PC-3 (cell line): ENCODE data around the gene NSMF.

ENCODE experiments used
- EZH2 ChIP-seq: fragments of 300-600 bp; sonication (generic); IDR thresholded peaks from one replicate; pipeline ENCODE4 v1.6.1; 2017; ENCODE audit warnings: antibody characterized with exemption, mild to moderate bottlenecking, low read length; ENCODE audit not compliant: unreplicated experiment
- TF ChIP-seq, protein P1 (sequence below): fragments of 300-600 bp; sonication (generic); conservative IDR thresholded peaks from 2 replicates; pipeline ENCODE4 v1.5.1; 2017; ENCODE audit warnings: antibody characterized with exemption, low read depth, mild to moderate bottlenecking, low read length

DNA sequence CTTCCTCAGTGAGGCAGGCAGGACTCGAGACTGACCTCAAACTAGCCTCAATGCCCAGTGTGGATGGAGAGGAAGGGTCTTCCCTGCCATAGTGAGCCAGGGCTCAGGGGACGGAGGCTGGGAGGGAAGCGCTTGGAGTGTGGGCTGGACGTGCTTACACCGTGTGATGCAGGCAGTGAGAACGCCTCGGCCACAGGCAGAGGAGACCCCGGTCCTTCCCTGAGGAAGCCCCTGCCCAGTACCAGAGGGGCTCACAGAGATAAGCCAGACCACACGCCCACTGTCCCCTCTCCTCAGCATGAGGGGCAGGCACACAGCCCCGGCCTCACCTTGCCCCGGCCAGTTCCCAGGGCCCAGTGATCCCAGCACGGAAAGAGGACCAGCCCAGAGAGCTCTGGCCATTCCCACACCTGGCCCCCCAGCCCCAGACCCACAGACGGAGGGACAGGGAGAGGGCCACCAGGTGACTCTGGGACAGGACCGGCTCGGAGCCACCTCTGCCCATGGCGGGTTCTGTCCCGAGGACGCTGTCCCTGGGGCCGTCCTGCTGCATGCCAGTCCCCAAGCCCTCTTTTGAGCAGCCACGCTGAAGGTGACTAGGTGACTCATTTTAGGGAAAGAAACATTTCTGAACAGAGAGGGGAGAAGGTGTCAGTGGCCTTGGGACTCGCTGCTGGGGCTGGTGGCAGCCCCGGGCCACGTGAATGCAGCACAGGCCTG lies 6.0 kb upstream of the NSMF start:
- no peak for TF ChIP-seq EZH2
- TF ChIP-seq, protein P1, sequence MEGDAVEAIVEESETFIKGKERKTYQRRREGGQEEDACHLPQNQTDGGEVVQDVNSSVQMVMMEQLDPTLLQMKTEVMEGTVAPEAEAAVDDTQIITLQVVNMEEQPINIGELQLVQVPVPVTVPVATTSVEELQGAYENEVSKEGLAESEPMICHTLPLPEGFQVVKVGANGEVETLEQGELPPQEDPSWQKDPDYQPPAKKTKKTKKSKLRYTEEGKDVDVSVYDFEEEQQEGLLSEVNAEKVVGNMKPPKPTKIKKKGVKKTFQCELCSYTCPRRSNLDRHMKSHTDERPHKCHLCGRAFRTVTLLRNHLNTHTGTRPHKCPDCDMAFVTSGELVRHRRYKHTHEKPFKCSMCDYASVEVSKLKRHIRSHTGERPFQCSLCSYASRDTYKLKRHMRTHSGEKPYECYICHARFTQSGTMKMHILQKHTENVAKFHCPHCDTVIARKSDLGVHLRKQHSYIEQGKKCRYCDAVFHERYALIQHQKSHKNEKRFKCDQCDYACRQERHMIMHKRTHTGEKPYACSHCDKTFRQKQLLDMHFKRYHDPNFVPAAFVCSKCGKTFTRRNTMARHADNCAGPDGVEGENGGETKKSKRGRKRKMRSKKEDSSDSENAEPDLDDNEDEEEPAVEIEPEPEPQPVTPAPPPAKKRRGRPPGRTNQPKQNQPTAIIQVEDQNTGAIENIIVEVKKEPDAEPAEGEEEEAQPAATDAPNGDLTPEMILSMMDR = no peak
